ENCODE measurements around the gene CXCL14. TPM values are rescaled to one million over a fixed set of nuclear protein-coding genes. Genes with fewer than 3 reads are reported as not detected.

The CXCL14 gene
- total RNA-seq, 1 experiment from 2014 or later = not detected

DNA sequence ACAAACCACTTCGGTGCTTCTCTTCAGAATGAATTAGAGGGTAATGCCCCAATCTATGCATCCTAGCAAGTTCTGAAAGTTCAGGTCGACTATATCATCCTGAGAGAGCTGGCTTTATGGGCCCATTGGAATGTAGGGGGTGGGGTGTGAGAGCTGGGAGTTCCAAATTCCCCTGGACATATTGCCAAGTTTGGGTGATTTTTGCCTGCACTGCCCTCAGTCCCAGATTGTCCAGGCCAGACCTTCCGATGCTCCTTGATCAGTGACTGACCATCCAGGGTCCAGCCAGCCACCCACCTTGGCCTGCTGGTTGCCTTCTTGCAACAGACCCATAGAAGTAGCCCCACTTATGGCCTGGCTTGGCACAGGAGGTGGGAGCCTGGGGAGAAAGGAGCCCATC lies 47.8 kb upstream of the CXCL14 start:
- ChIA-PET CTCF (no interaction called here), RAD21 (ENCODE audit: low non-redundant PET in 1 of 2, low total read pairs in 2 of 2, uncharacterized antibody in 2 of 2, unreplicated experiment in 2 of 2) (no interaction called here), POLR2A (no interaction called here)
- Histone ChIP-seq H2AFZ (ENCODE audit: low read depth, low read length, poor library complexity, severe bottlenecking) (no peak overlapping the region), H3K27ac (ENCODE audit: low read depth, low read length) (no peak overlapping the region), H3K9me3 (ENCODE audit: control insufficient read depth in 1 of 2, insufficient read depth in 1 of 2, low read depth in 1 of 2, low read length in 2 of 2) (no peaks in the 10 kb centered on the region), H3K36me3 (ENCODE audit: control insufficient read depth in 1 of 2, insufficient read depth in 2 of 2, low read length in 2 of 2) (no peaks in the 10 kb centered on the region), H3K4me2 (ENCODE audit: low read length) (no peak overlapping the region), H3K9me2 (ENCODE audit: insufficient read depth) (no peaks in the 10 kb centered on the region), H3K27me3 (ENCODE audit: insufficient read depth, low read length) (no peaks in the 10 kb centered on the region), H4K20me1 (ENCODE audit: insufficient read depth) (no peaks in the 10 kb centered on the region), H3K4me1 (ENCODE audit: control insufficient read depth in 1 of 2, insufficient read depth in 2 of 2, low read length in 2 of 2) (no peaks in the 10 kb centered on the region), H3K4me3 (replicated peaks in 1 of 2; ENCODE audit: low read depth in 1 of 2, low read length in 2 of 2) (no peak overlapping the region), H3K79me2 (ENCODE audit: insufficient read depth, low read length) (no peaks in the 10 kb centered on the region), H3K9ac (ENCODE audit: low read length) (no peak overlapping the region)
- ATAC-seq (no peak), DNase-seq (ENCODE audit: low read depth, low spot score) (no peak)
- no peak for TF ChIP-seq ELF1 (IDR thresholded peaks at IDR 0.05; ENCODE audit: borderline replicate concordance, low read depth)
- TF ChIP-seq YY1 (IDR thresholded peaks at IDR 0.05; ENCODE audit: extremely low read depth, insufficient replicate concordance, low read depth, low read length) = no peak
- TF ChIP-seq EGR1 (IDR thresholded peaks at IDR 0.05; ENCODE audit: low read depth) = no peak
- no peak for TF ChIP-seq POLR2A (IDR thresholded peaks at IDR 0.05; ENCODE audit: borderline replicate concordance, extremely low read depth, insufficient read depth, insufficient read length)
- TF ChIP-seq, protein P1, sequence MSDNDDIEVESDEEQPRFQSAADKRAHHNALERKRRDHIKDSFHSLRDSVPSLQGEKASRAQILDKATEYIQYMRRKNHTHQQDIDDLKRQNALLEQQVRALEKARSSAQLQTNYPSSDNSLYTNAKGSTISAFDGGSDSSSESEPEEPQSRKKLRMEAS (IDR thresholded peaks at IDR 0.05) = no peak
- TF ChIP-seq, protein P2, sequence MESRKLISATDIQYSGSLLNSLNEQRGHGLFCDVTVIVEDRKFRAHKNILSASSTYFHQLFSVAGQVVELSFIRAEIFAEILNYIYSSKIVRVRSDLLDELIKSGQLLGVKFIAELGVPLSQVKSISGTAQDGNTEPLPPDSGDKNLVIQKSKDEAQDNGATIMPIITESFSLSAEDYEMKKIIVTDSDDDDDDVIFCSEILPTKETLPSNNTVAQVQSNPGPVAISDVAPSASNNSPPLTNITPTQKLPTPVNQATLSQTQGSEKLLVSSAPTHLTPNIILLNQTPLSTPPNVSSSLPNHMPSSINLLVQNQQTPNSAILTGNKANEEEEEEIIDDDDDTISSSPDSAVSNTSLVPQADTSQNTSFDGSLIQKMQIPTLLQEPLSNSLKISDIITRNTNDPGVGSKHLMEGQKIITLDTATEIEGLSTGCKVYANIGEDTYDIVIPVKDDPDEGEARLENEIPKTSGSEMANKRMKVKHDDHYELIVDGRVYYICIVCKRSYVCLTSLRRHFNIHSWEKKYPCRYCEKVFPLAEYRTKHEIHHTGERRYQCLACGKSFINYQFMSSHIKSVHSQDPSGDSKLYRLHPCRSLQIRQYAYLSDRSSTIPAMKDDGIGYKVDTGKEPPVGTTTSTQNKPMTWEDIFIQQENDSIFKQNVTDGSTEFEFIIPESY (IDR thresholded peaks at IDR 0.05; ENCODE audit: extremely low read depth, insufficient replicate concordance, low read length) = no peak
- no peak for TF ChIP-seq RAD21 (IDR thresholded peaks at IDR 0.05; ENCODE audit: low read depth)
- TF ChIP-seq, protein P3, sequence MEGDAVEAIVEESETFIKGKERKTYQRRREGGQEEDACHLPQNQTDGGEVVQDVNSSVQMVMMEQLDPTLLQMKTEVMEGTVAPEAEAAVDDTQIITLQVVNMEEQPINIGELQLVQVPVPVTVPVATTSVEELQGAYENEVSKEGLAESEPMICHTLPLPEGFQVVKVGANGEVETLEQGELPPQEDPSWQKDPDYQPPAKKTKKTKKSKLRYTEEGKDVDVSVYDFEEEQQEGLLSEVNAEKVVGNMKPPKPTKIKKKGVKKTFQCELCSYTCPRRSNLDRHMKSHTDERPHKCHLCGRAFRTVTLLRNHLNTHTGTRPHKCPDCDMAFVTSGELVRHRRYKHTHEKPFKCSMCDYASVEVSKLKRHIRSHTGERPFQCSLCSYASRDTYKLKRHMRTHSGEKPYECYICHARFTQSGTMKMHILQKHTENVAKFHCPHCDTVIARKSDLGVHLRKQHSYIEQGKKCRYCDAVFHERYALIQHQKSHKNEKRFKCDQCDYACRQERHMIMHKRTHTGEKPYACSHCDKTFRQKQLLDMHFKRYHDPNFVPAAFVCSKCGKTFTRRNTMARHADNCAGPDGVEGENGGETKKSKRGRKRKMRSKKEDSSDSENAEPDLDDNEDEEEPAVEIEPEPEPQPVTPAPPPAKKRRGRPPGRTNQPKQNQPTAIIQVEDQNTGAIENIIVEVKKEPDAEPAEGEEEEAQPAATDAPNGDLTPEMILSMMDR (IDR thresholded peaks at IDR 0.05 in 2 of 3, conservative IDR thresholded peaks at IDR 0.05 in 1 of 3; ENCODE audit: borderline replicate concordance in 1 of 3, insufficient read depth in 1 of 3, low read depth in 2 of 3, low read length in 2 of 3) = no peak
- TF ChIP-seq EZH2 (IDR thresholded peaks at IDR 0.05) = no peak
- TF ChIP-seq, protein P4, sequence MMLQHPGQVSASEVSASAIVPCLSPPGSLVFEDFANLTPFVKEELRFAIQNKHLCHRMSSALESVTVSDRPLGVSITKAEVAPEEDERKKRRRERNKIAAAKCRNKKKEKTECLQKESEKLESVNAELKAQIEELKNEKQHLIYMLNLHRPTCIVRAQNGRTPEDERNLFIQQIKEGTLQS (IDR thresholded peaks at IDR 0.05) = no peak
- TF ChIP-seq ZNF274 (IDR thresholded peaks at IDR 0.05; ENCODE audit: low read depth, low read length) = no peak
- no peak for TF ChIP-seq FOSL1 (IDR thresholded peaks at IDR 0.05; ENCODE audit: low read depth)
- TF ChIP-seq SP1 (IDR thresholded peaks at IDR 0.05; ENCODE audit: low read depth) = no peak
- TF ChIP-seq, protein P5, sequence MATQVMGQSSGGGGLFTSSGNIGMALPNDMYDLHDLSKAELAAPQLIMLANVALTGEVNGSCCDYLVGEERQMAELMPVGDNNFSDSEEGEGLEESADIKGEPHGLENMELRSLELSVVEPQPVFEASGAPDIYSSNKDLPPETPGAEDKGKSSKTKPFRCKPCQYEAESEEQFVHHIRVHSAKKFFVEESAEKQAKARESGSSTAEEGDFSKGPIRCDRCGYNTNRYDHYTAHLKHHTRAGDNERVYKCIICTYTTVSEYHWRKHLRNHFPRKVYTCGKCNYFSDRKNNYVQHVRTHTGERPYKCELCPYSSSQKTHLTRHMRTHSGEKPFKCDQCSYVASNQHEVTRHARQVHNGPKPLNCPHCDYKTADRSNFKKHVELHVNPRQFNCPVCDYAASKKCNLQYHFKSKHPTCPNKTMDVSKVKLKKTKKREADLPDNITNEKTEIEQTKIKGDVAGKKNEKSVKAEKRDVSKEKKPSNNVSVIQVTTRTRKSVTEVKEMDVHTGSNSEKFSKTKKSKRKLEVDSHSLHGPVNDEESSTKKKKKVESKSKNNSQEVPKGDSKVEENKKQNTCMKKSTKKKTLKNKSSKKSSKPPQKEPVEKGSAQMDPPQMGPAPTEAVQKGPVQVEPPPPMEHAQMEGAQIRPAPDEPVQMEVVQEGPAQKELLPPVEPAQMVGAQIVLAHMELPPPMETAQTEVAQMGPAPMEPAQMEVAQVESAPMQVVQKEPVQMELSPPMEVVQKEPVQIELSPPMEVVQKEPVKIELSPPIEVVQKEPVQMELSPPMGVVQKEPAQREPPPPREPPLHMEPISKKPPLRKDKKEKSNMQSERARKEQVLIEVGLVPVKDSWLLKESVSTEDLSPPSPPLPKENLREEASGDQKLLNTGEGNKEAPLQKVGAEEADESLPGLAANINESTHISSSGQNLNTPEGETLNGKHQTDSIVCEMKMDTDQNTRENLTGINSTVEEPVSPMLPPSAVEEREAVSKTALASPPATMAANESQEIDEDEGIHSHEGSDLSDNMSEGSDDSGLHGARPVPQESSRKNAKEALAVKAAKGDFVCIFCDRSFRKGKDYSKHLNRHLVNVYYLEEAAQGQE (IDR thresholded peaks at IDR 0.05; ENCODE audit: low read depth) = no peak
- no peak for TF ChIP-seq EZH2phosphoT487 (IDR thresholded peaks at IDR 0.05; ENCODE audit: borderline replicate concordance)
- no peak for TF ChIP-seq SRF (IDR thresholded peaks at IDR 0.05; ENCODE audit: low read depth)
- no TSS peak for BruUV-seq (replicated peaks)
- intact Hi-C loops (cut with micrococcal nuclease) = no loop called here
